Measurements from ENCODE around the gene SOX18. TPM values are rescaled to one million over a fixed set of nuclear protein-coding genes. Genes with fewer than 3 reads are reported as not detected.
A peak's percentile ranks its signal among the peaks of the same experiment; 100 is the strongest.

Gene SOX18
- total and polyA plus RNA-seq, 2 of the 4 experiments (the other 2 are of a cell fraction), result not detected

DNA sequence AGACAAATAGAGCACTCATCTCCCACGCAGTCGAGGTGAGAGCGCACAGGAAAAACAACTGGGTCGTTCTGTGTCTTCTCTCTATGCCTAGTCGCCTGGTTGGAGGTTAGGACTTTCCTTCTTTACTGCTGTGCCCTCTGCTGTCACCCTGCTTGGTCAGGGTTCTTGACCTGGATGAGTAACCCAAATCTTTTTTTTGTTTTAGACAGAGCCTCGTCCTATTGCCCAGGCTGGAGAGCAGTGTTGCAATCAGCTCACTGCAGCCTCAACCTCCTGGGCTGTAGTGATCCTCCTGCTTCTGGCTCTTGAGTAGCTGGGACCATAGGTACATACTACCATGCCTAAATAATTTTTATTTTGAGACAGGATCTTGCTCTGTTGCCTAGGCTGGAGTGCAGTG lies 44.0 kb downstream of the SOX18 start:
- DNase-seq (peak; percentile 16), ATAC-seq (ENCODE audit: low read depth) (peak; percentile 56)
- CTCF ChIA-PET, result no interaction called here
- in situ Hi-C loops (cut with MboI; ENCODE audit: low sequenced_read_pairs) (no loop called here), intact Hi-C loops (cut with micrococcal nuclease) (no loop called here), dilution Hi-C loops (cut with HindIII; ENCODE audit: low sequenced_read_pairs, unreplicated experiment) (no loop called here)
- TF ChIP-seq RCOR1 (IDR thresholded peaks at IDR 0.05; ENCODE audit: insufficient replicate concordance, low read length), result no peak
- TF ChIP-seq CEBPB (IDR thresholded peaks at IDR 0.05; ENCODE audit: low read depth, low read length), result peak; percentile 57
- TF ChIP-seq, protein P1, sequence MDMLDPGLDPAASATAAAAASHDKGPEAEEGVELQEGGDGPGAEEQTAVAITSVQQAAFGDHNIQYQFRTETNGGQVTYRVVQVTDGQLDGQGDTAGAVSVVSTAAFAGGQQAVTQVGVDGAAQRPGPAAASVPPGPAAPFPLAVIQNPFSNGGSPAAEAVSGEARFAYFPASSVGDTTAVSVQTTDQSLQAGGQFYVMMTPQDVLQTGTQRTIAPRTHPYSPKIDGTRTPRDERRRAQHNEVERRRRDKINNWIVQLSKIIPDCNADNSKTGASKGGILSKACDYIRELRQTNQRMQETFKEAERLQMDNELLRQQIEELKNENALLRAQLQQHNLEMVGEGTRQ (IDR thresholded peaks at IDR 0.05; ENCODE audit: low read depth, low read length), result no peak
- H3K14ac ChIP-seq (replicated peaks; ENCODE audit: low read depth, low read length), result no peak overlapping the region
- H2BK120ac ChIP-seq (ENCODE audit: low read depth, low read length), result no peak overlapping the region
- H2BK5ac ChIP-seq (ENCODE audit: low read depth, low read length, poor library complexity, severe bottlenecking), result no peak overlapping the region
- H3K4me3 ChIP-seq (ENCODE audit: insufficient read depth, low read depth, low read length), result no peak overlapping the region
- H3K4me2 ChIP-seq (ENCODE audit: low read depth, low read length), result no peak overlapping the region
- no peak overlapping the region for H3K9ac ChIP-seq (ENCODE audit: low read depth, low read length)
- H2AFZ ChIP-seq (replicated peaks; ENCODE audit: low read length, poor library complexity), result no peak overlapping the region
- H4K5ac ChIP-seq (ENCODE audit: low read depth, low read length), result no peak overlapping the region
- peaks cover 34% of the 10 kb centered on the region for H4K20me1 ChIP-seq (ENCODE audit: insufficient read depth, low read length)
- peaks cover 8% of the 10 kb centered on the region; the same call in 1 of the 2 replicates for H3K4me1 ChIP-seq (ENCODE audit: control insufficient read depth, insufficient read depth, low read length)
- no peak overlapping the region for H3K4ac ChIP-seq (ENCODE audit: low read depth, low read length)
- H2BK20ac ChIP-seq (ENCODE audit: low read depth, low read length), result no peak overlapping the region
- no peak overlapping the region for H3K27ac ChIP-seq (ENCODE audit: insufficient read depth, low read length)
- no peaks in the 10 kb centered on the region for H3K27me3 ChIP-seq (ENCODE audit: control insufficient read depth, insufficient read depth, low read length)
- H2AK5ac ChIP-seq (ENCODE audit: low read depth, low read length), result no peak overlapping the region
- POLR2A ChIA-PET (ENCODE audit: unreplicated experiment), result no interaction called here
- H3K23ac ChIP-seq (ENCODE audit: low read depth, low read length), result no peak overlapping the region
- BruUV-seq (replicated peaks), result no TSS peak
- H2BK15ac ChIP-seq (ENCODE audit: low read depth, low read length), result no peak overlapping the region
- no peak overlapping the region for H3K18ac ChIP-seq (ENCODE audit: low read depth, low read length)
- peaks cover 10% of the 10 kb centered on the region; the same call in 1 of the 2 replicates for H3K9me1 ChIP-seq (ENCODE audit: insufficient read depth, low read length)
- peak overlapping the region; percentile 52 for H2AK9ac ChIP-seq (replicated peaks; ENCODE audit: low read depth, low read length, poor library complexity)
- peaks cover 29 to 56% of the 10 kb centered on the region in 2 experiments for H3K79me1 ChIP-seq (ENCODE audit: low read depth in 1 of 2, low read length in 2 of 2)
- no peak overlapping the region for H4K8ac ChIP-seq (ENCODE audit: low read depth in 2 of 2, low read length in 2 of 2)
- H4K91ac ChIP-seq (ENCODE audit: insufficient read depth, low read depth, low read length), result no peak overlapping the region
- 100% methylated on average over 2 of the region's 6 CpGs; no CpG with 5 or more reads in 1 of the 2 experiments for WGBS, 2 experiments (ENCODE audit: extremely low coverage in 2 of 2, insufficient read length in 1 of 2)
- H3K56ac ChIP-seq (ENCODE audit: extremely low read depth, insufficient read depth, low read length), result no peak overlapping the region
- no peaks in the 10 kb centered on the region for H3K9me3 ChIP-seq (ENCODE audit: control insufficient read depth, insufficient read depth, low read length)
- peaks cover 57% of the 10 kb centered on the region for H3K36me3 ChIP-seq (ENCODE audit: control insufficient read depth, insufficient read depth, low read length)
